CD4-positive, CD25-positive, alpha-beta regulatory T cell (primary cell): Measurements from ENCODE around the gene EFEMP2. TPM values are rescaled to one million over a fixed set of nuclear protein-coding genes. Genes with fewer than 3 reads are reported as not detected.

Source experiments
- ATAC-seq, 2 donors: fragments of 150-1000 bp; cut with Tn5 transposase; one replicate each; pipeline ENCODE4 v1.10.0; 2021; ENCODE audit warnings: low read depth in 2 of 2, moderate number of reproducible peaks in 2 of 2, moderate library complexity in 1 of 2
- DNase-seq, 3 donors: peaks; one replicate each; pipeline versions ENCODE4 v3.0.0 to v3.0.0-alpha.2; 2012 to 2022; ENCODE audit warnings: mixed read lengths in 1 of 3
- H3K27ac ChIP-seq: one replicate; pipeline ENCODE4 v1.7.0; 2013; ENCODE audit warnings: mild to moderate bottlenecking, low read length; ENCODE audit not compliant: insufficient read depth, poor library complexity, severe bottlenecking
- H3K27me3 ChIP-seq: one replicate; pipeline ENCODE4 v1.7.0; 2013; ENCODE audit warnings: low read length; ENCODE audit not compliant: control insufficient read depth, insufficient read depth
- H3K36me3 ChIP-seq: one replicate; pipeline ENCODE4 v1.7.0; 2013; ENCODE audit warnings: mild to moderate bottlenecking, low read length, moderate library complexity; ENCODE audit not compliant: control insufficient read depth, insufficient read depth
- H3K4me1 ChIP-seq: 2 replicates; pipeline ENCODE4 v1.7.0; 2013; ENCODE audit warnings: mild to moderate bottlenecking, low read length; ENCODE audit not compliant: insufficient read depth, control insufficient read depth, poor library complexity, severe bottlenecking
- H3K4me3 ChIP-seq: one replicate; pipeline ENCODE4 v1.7.0; 2013; ENCODE audit warnings: low read depth, mild to moderate bottlenecking, low read length, moderate library complexity
- H3K9me3 ChIP-seq, 2 experiments: 1 replicate in 1 of 2; 2 replicates in 1 of 2; pipeline ENCODE4 v1.7.0; 2013; ENCODE audit warnings: low read length in 2 of 2, mild to moderate bottlenecking in 1 of 2, moderate library complexity in 1 of 2; ENCODE audit not compliant: control insufficient read depth in 2 of 2
- H3K27ac Mint-ChIP-seq, 3 donors: one replicate each; pipeline ENCODE4 v1.8.0; 2020 to 2022; ENCODE audit warnings: mild to moderate bottlenecking in 3 of 3, mixed read lengths in 3 of 3, moderate library complexity in 2 of 3
- H3K27me3 Mint-ChIP-seq: one replicate; pipeline ENCODE4 v1.8.0; 2022; ENCODE audit warnings: mild to moderate bottlenecking, mixed read lengths
- H3K36me3 Mint-ChIP-seq: one replicate; pipeline ENCODE4 v1.8.0; 2020; ENCODE audit warnings: mixed read lengths
- H3K4me1 Mint-ChIP-seq, 4 donors: one replicate each; pipeline ENCODE4 v1.8.0; 2020 to 2022; ENCODE audit warnings: mixed read lengths in 4 of 4, mild to moderate bottlenecking in 1 of 4
- H3K4me3 Mint-ChIP-seq, 4 donors: one replicate each; pipeline ENCODE4 v1.8.0; 2020 to 2022; ENCODE audit warnings: mild to moderate bottlenecking in 4 of 4, mixed read lengths in 4 of 4, moderate library complexity in 3 of 4
- H3K9me3 Mint-ChIP-seq, 7 donors: one replicate each; pipeline ENCODE4 v1.8.0; 2020 to 2022; ENCODE audit warnings: mixed read lengths in 7 of 7, mild to moderate bottlenecking in 3 of 7, moderate library complexity in 2 of 7
- polyA plus RNA-seq, 4 donors: library from polyadenylated mRNA; unstranded; fragments of 300-500 nt; fragmentation: Illumina TruSeq; gene quantifications; one replicate each; pipeline ENCODE4 v1.2.3, GENCODE V29; 2021
- total RNA-seq: library from RNA; stranded (reverse); gene quantifications from one replicate; pipeline ENCODE4 v1.2.3, GENCODE V29; 2022

Gene EFEMP2
- 5.8 TPM for total RNA-seq
- polyA plus RNA-seq = under 1 TPM; 0.21 to 0.36 (median 0.29) TPM

- Histone ChIP-seq H3K9me3 (no peaks in the 10 kb centered on the region), H3K27ac (peak within 1 kb of the TSS; percentile 88), H3K4me1 (peaks cover 16% of the 10 kb centered on the region), H3K36me3 (peaks cover 1% of the 10 kb centered on the region), H3K27me3 (no peaks in the 10 kb centered on the region), H3K4me3 (peak within 1 kb of the TSS; percentile 61)
- Mint-ChIP-seq H3K27me3 (peaks cover 11% of the 10 kb centered on the region), H3K36me3 (no peaks in the 10 kb centered on the region), H3K4me1 (peaks cover 0 to 27% (median 10%) of the 10 kb centered on the region in 4 donors), H3K4me3 (peak within 1 kb of the TSS; percentile 73 to 99 (median 88)), H3K9me3 (no peaks in the 10 kb centered on the region), H3K27ac (peak within 1 kb of the TSS; percentile 73 to 95 (median 79))
- ATAC-seq (no peak), DNase-seq (no peak)
Observed at GRCh38 chr11:65872586-65873317, at the start of gene EFEMP2. TSS of gene EFEMP2 (minus strand) at chr11:65872800. CDS start at chr11:65872354, 446 bp downstream.

- Mint-ChIP-seq H3K4me3 (peak overlapping the region in 3 of 4 donors; percentile 39 to 71 (median 59)), H3K9me3 (no peaks in the 10 kb centered on the region), H3K36me3 (peaks cover 16% of the 10 kb centered on the region), H3K27ac (no peak overlapping the region), H3K4me1 (peaks cover 0 to 42% (median 14%) of the 10 kb centered on the region in 4 donors), H3K27me3 (no peaks in the 10 kb centered on the region)
- Histone ChIP-seq H3K27me3 (no peaks in the 10 kb centered on the region), H3K9me3 (no peaks in the 10 kb centered on the region), H3K27ac (no peak overlapping the region), H3K4me1 (peaks cover 34% of the 10 kb centered on the region), H3K36me3 (peaks cover 13% of the 10 kb centered on the region), H3K4me3 (no peak overlapping the region)
- ATAC-seq (no peak), DNase-seq (no peak)
Observed at GRCh38 chr11:65921876-65922275, 49.3 kb upstream of the EFEMP2 start.

GRCh38 chr11:65921033-65921555 is 48.5 kb upstream of the EFEMP2 start:
- H3K4me3 ChIP-seq = no peak overlapping the region
- Mint-ChIP-seq H3K9me3 (no peaks in the 10 kb centered on the region), H3K4me1 (peaks cover 0 to 47% (median 19%) of the 10 kb centered on the region in 4 donors), H3K27me3 (no peaks in the 10 kb centered on the region), H3K27ac (peak overlapping the region in 1 of 3 donors; percentile 3), H3K4me3 (peak overlapping the region; percentile 51 to 98 (median 92)), H3K36me3 (peaks cover 16% of the 10 kb centered on the region)
- H3K4me1 ChIP-seq = peaks cover 41% of the 10 kb centered on the region
- H3K27ac ChIP-seq = peak overlapping the region; percentile 14
- H3K27me3 ChIP-seq = no peaks in the 10 kb centered on the region
- no peak for DNase-seq
- peaks cover 13% of the 10 kb centered on the region for H3K36me3 ChIP-seq
- ATAC-seq = no peak
- no peaks in the 10 kb centered on the region for H3K9me3 ChIP-seq

GRCh38 chr11:65920372-65920802 is 47.8 kb upstream of the EFEMP2 start:
- Mint-ChIP-seq H3K9me3 (no peaks in the 10 kb centered on the region), H3K4me3 (peak overlapping the region; percentile 90 to 98 (median 94)), H3K36me3 (peaks cover 16% of the 10 kb centered on the region), H3K27me3 (no peaks in the 10 kb centered on the region), H3K27ac (peak overlapping the region; percentile 3 to 92 (median 86)), H3K4me1 (peaks cover 0 to 50% (median 17%) of the 10 kb centered on the region in 4 donors)
- DNase-seq = no peak
- Histone ChIP-seq H3K4me1 (peaks cover 46% of the 10 kb centered on the region), H3K36me3 (peaks cover 13% of the 10 kb centered on the region), H3K27me3 (no peaks in the 10 kb centered on the region), H3K27ac (peak overlapping the region; percentile 81), H3K4me3 (peak overlapping the region; percentile 37), H3K9me3 (no peaks in the 10 kb centered on the region)
- no peak for ATAC-seq

- H3K4me1 Mint-ChIP-seq = peaks cover 0 to 55% (median 22%) of the 10 kb centered on the region in 4 donors
Observed at GRCh38 chr11:65919573-65920371, 47.2 kb upstream of the EFEMP2 start.

GRCh38 chr11:65919141-65919572 is 46.6 kb upstream of the EFEMP2 start, which contains the start of gene DRAP1:
TSS of gene DRAP1 (plus strand) at chr11:65919426. CDS start at chr11:65919502, 76 bp downstream.
- ATAC-seq = peak; percentile 91
- H3K36me3 Mint-ChIP-seq = peaks cover 16% of the 10 kb centered on the region

More at GRCh38 chr11:65919573-65920371, 47.2 kb upstream of the EFEMP2 start:
- Histone ChIP-seq H3K36me3 (peaks cover 13% of the 10 kb centered on the region), H3K27me3 (no peaks in the 10 kb centered on the region), H3K4me1 (peaks cover 46% of the 10 kb centered on the region), H3K4me3 (peak overlapping the region; percentile 37), H3K9me3 (no peaks in the 10 kb centered on the region), H3K27ac (peak overlapping the region; percentile 81)
- peak; percentile 19 to 32 for ATAC-seq
- Mint-ChIP-seq H3K9me3 (no peaks in the 10 kb centered on the region), H3K4me3 (peak overlapping the region; percentile 90 to 98 (median 94)), H3K27ac (peak overlapping the region; percentile 86 to 97 (median 92)), H3K36me3 (peaks cover 16% of the 10 kb centered on the region), H3K27me3 (no peaks in the 10 kb centered on the region)
- DNase-seq = peak in 2 of 3 donors; percentile 61 to 63

More at GRCh38 chr11:65919141-65919572, 46.6 kb upstream of the EFEMP2 start, which contains the start of gene DRAP1:
- Histone ChIP-seq H3K27me3 (no peaks in the 10 kb centered on the region), H3K4me3 (peak within 1 kb of the TSS; percentile 85), H3K27ac (peak within 1 kb of the TSS; percentile 81), H3K9me3 (no peaks in the 10 kb centered on the region), H3K4me1 (peaks cover 46% of the 10 kb centered on the region), H3K36me3 (peaks cover 13% of the 10 kb centered on the region)
- Mint-ChIP-seq H3K4me1 (peaks cover 0 to 58% (median 25%) of the 10 kb centered on the region in 4 donors), H3K9me3 (no peaks in the 10 kb centered on the region), H3K27ac (peak within 1 kb of the TSS; percentile 86 to 97 (median 92)), H3K4me3 (peak within 1 kb of the TSS; percentile 90 to 98 (median 94)), H3K27me3 (no peaks in the 10 kb centered on the region)
- DNase-seq = peak; percentile 97 to 99 (median 99)
